CD14-positive monocyte (primary cell): Measurements from ENCODE around the gene PRDM5. TPM values are rescaled to one million over a fixed set of nuclear protein-coding genes. Genes with fewer than 3 reads are reported as not detected.

Experiments used
- DNase-seq, 3 donors: peaks; one replicate each; pipeline ENCODE4 v3.0.0-alpha.2; 2011 to 2022
- H2AFZ ChIP-seq: 2 replicates; pipeline ENCODE4 v1.6.0; 2012; ENCODE audit warnings: mild to moderate bottlenecking, low read depth, low read length, inconsistent platforms; ENCODE audit not compliant: insufficient read depth, poor library complexity, severe bottlenecking
- H3K27ac ChIP-seq, 2 donors: 1 replicate in 1 of 2; 2 replicates in 1 of 2; pipeline ENCODE4 v1.5.1; 2012 to 2013; ENCODE audit warnings: low read length in 2 of 2, control low read depth in 1 of 2, inconsistent platforms in 1 of 2, low read depth in 1 of 2, mild to moderate bottlenecking in 1 of 2
- H3K27me3 ChIP-seq, 2 donors: one replicate each; pipeline versions ENCODE4 v1.6.0 to v1.6.1; 2011 to 2013; ENCODE audit warnings: low read length in 2 of 2; ENCODE audit not compliant: control insufficient read depth in 2 of 2, insufficient read depth in 2 of 2
- H3K36me3 ChIP-seq, 2 donors: replicated peaks in 1 of 2; 1 replicate in 1 of 2; 2 replicates in 1 of 2; pipeline versions ENCODE4 v1.5.1 to v1.6.1; 2012 to 2013; ENCODE audit warnings: low read length in 2 of 2, control low read depth in 1 of 2, inconsistent platforms in 1 of 2, mild to moderate bottlenecking in 1 of 2; ENCODE audit not compliant: insufficient read depth in 2 of 2, control insufficient read depth in 1 of 2
- H3K4me1 ChIP-seq, 2 donors: 1 replicate in 1 of 2; 2 replicates in 1 of 2; pipeline versions ENCODE4 v1.5.1 to v1.6.1; 2012 to 2013; ENCODE audit warnings: low read length in 2 of 2, control low read depth in 1 of 2, inconsistent platforms in 1 of 2, mild to moderate bottlenecking in 1 of 2, moderate library complexity in 1 of 2; ENCODE audit not compliant: insufficient read depth in 2 of 2, control insufficient read depth in 1 of 2
- H3K4me2 ChIP-seq: replicated peaks from 2 replicates; pipeline ENCODE3; 2012; ENCODE audit warnings: low read length, moderate library complexity, mild to moderate bottlenecking; ENCODE audit not compliant: poor library complexity, severe bottlenecking; ENCODE audit errors: extremely low read depth
- H3K4me3 ChIP-seq, 3 experiments: fragments of 200-600 bp in 1 of 3; sonication (generic) in 1 of 3; replicated peaks in 1 of 3; 1 replicate in 2 of 3; 2 replicates in 1 of 3; pipeline ENCODE4 v1.5.1; 2011 to 2013; ENCODE audit warnings: low read length in 3 of 3, mild to moderate bottlenecking in 3 of 3, control low read depth in 2 of 3, low read depth in 2 of 3, inconsistent platforms in 1 of 3, moderate library complexity in 1 of 3
- H3K79me2 ChIP-seq: 2 replicates; pipeline ENCODE4 v1.6.0; 2012; ENCODE audit warnings: mild to moderate bottlenecking, control low read depth, inconsistent platforms, low read length, moderate library complexity; ENCODE audit not compliant: insufficient read depth
- H3K9ac ChIP-seq: 2 replicates; pipeline ENCODE4 v1.6.0; 2017; ENCODE audit warnings: low read length, mild to moderate bottlenecking; ENCODE audit not compliant: insufficient read depth, poor library complexity, severe bottlenecking
- H3K9me3 ChIP-seq, 2 donors: replicated peaks in 1 of 2; 1 replicate in 1 of 2; 2 replicates in 1 of 2; pipeline versions ENCODE4 v1.5.1 to v1.6.1; 2012 to 2013; ENCODE audit warnings: low read length in 2 of 2, control low read depth in 1 of 2; ENCODE audit not compliant: control insufficient read depth in 1 of 2, insufficient read depth in 1 of 2
- H4K20me1 ChIP-seq: 2 replicates; pipeline ENCODE4 v1.6.0; 2012; ENCODE audit warnings: mild to moderate bottlenecking, low read length, control low read depth, moderate library complexity; ENCODE audit not compliant: insufficient read depth
- H3K27ac Mint-ChIP-seq, 7 donors: one replicate each; pipeline ENCODE4 v1.8.0; 2020; ENCODE audit warnings: mild to moderate bottlenecking in 7 of 7, mixed read lengths in 7 of 7, moderate library complexity in 6 of 7, inconsistent platforms in 2 of 7
- H3K27me3 Mint-ChIP-seq, 3 donors: one replicate each; pipeline ENCODE4 v1.8.0; 2021 to 2022; ENCODE audit warnings: low read depth in 3 of 3, mild to moderate bottlenecking in 3 of 3, mixed read lengths in 3 of 3, moderate library complexity in 3 of 3, inconsistent platforms in 1 of 3
- H3K36me3 Mint-ChIP-seq, 2 donors: one replicate each; pipeline ENCODE4 v1.8.0; 2020; ENCODE audit warnings: mixed read lengths in 2 of 2, inconsistent platforms in 1 of 2, mild to moderate bottlenecking in 1 of 2
- H3K4me1 Mint-ChIP-seq: one replicate; pipeline ENCODE4 v1.8.0; 2020; ENCODE audit warnings: mild to moderate bottlenecking, mixed read lengths
- H3K4me3 Mint-ChIP-seq, 2 donors: one replicate each; pipeline ENCODE4 v1.8.0; 2020; ENCODE audit warnings: mild to moderate bottlenecking in 2 of 2, mixed read lengths in 2 of 2, moderate library complexity in 1 of 2
- H3K9me3 Mint-ChIP-seq, 7 donors: one replicate each; pipeline ENCODE4 v1.8.0; 2020 to 2022; ENCODE audit warnings: mixed read lengths in 7 of 7, mild to moderate bottlenecking in 6 of 7, moderate library complexity in 6 of 7, inconsistent platforms in 2 of 7
- CTCF ChIP-seq: fragments of 200-600 bp; IDR thresholded peaks from one replicate; pipeline ENCODE4 v1.8.0; 2022; ENCODE audit warnings: antibody characterized with exemption, mild to moderate bottlenecking
- WGBS: methylation state at CpG from one replicate; pipeline ENCODE4 v1.1.5; 2013; ENCODE audit warnings: missing lambda C conversion rate; ENCODE audit not compliant: insufficient coverage; 5-methylcytosine and 5-hydroxymethylcytosine counted together
- intact Hi-C, 2 donors: fragments of 100-400 bp; cut with micrococcal nuclease; formaldehyde crosslinking; loops; one replicate each; pipeline versions ENCODE4 v1.15.0 to v1.15.1; 2023
- polyA plus RNA-seq, 3 donors: library from polyadenylated mRNA; depleted of rRNA in 1 of 3; unstranded in 2 of 3; stranded (reverse) in 1 of 3; fragments of 300-500 nt in 2 of 3; fragments of >200 nt in 1 of 3; fragmentation: Illumina TruSeq in 2 of 3; gene quantifications; 1 replicate in 2 of 3; 2 replicates in 1 of 3; pipeline ENCODE4 v1.2.3, GENCODE V29; 2012 to 2021

The PRDM5 gene
- polyA plus RNA-seq, 3 donors: 0.12 to 0.25 (median 0.17) TPM

GRCh38 chr4:120753854-120754253 lies 168.7 kb downstream of the PRDM5 start:
- Mint-ChIP-seq H3K27ac (no peak overlapping the region), H3K9me3 (peaks cover 12 to 21% (median 19%) of the 10 kb centered on the region in 7 donors), H3K4me1 (peaks cover 2% of the 10 kb centered on the region), H3K4me3 (no peak overlapping the region), H3K27me3 (no peaks in the 10 kb centered on the region), H3K36me3 (peaks cover 0 to 2% of the 10 kb centered on the region in 2 donors)
- no CpG with 5 or more reads among the region's 1 CpG for WGBS
- no peaks in the 10 kb centered on the region for H3K36me3 ChIP-seq
- peaks cover 11 to 17% of the 10 kb centered on the region in 2 donors for H3K9me3 ChIP-seq
- no peaks in the 10 kb centered on the region for H3K4me1 ChIP-seq
- no peak overlapping the region for H3K4me3 ChIP-seq
- H2AFZ ChIP-seq: no peak overlapping the region
- intact Hi-C loops: no loop called here
- no peak for DNase-seq
- H3K27ac ChIP-seq: no peak overlapping the region
- no peak overlapping the region for H3K9ac ChIP-seq
- H3K79me2 ChIP-seq: no peaks in the 10 kb centered on the region
- no peaks in the 10 kb centered on the region for H3K27me3 ChIP-seq
- no peak overlapping the region for H3K4me2 ChIP-seq
- no peak for TF ChIP-seq CTCF
- no peaks in the 10 kb centered on the region for H4K20me1 ChIP-seq

- intact Hi-C loops: no loop called here
- Histone ChIP-seq H3K4me2 (no peak overlapping the region), H3K9me3 (peaks cover 11 to 17% of the 10 kb centered on the region in 2 donors), H3K27ac (no peak overlapping the region), H3K4me1 (no peaks in the 10 kb centered on the region), H4K20me1 (no peaks in the 10 kb centered on the region), H3K36me3 (no peaks in the 10 kb centered on the region), H3K27me3 (no peaks in the 10 kb centered on the region), H3K9ac (no peak overlapping the region), H3K79me2 (no peaks in the 10 kb centered on the region), H3K4me3 (no peak overlapping the region), H2AFZ (no peak overlapping the region)
- Mint-ChIP-seq H3K4me1 (peaks cover 2% of the 10 kb centered on the region), H3K9me3 (peaks cover 11 to 26% (median 17%) of the 10 kb centered on the region in 7 donors), H3K27ac (no peak overlapping the region), H3K27me3 (no peaks in the 10 kb centered on the region), H3K36me3 (peaks cover 0 to 2% of the 10 kb centered on the region in 2 donors), H3K4me3 (no peak overlapping the region)
- TF ChIP-seq CTCF: no peak
- no peak for DNase-seq
- 100% methylated on average over 5 of the region's 5 CpGs for WGBS
Observed at GRCh38 chr4:120750152-120750525, 172.4 kb downstream of the PRDM5 start.
